ENCODE data around the gene SUSD1.
"Not testable (repeated sequence)": the region's sequence is repeated elsewhere in the genome, so short reads cannot be mapped to it uniquely, and the experiment has no call there.

The SUSD1 gene

DNA sequence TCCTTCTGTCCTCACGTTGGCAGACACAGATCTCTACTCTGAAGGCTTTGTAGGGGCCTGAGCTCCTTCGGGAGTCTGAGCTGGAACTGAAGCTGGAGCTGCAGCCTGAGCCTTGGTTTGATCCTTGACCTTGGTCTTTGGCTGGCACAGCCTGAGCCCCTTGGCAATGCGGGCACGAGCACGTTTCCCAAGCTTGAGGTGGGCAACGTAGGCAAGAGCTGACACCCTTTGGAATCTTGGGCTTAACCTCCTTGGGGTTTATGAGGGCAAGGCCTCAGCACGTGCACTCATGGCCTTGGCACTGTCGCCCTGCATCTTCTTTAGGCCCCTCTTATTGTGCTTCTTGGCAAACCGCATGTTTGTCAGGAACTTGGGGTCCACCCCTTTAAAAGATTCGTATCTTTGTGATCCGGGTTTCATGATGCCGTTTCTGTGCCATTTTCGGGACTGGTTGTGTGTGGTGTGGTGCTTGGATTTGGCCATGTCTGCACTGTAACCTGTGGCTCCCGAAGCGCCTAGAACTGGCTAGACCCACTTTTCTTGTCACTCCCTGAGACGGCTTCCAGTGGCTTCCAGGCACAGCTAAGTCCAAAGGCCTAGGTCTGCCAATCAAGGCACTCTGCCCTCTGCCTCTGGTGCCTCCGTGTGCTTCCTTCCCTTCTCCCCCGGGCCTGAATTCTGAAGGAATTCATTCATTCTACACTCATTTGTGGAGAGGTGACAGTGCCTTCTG lies 1.4 kb downstream of the SUSD1 start:
- no peak for FAIRE-seq

DNA sequence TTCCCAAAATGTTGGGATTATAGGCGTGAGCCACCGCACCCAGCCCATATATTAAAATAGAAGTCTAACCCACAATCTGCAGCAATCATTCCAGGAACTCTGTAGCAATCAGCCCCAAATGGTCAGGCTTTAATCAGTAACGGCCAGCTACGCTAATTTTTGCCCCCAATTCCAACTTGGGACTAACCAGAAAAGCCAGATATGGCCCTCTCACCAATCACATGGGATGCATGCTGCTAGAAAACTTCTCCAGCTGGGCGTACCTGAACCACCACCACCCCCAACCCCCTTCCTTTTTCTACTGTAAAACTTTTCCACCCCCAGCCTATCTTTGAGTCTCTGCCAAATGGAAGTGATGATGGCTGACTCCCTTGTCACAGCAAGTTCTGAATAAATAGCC lies 4.1 kb downstream of the SUSD1 start:
- no peak for FAIRE-seq

DNA sequence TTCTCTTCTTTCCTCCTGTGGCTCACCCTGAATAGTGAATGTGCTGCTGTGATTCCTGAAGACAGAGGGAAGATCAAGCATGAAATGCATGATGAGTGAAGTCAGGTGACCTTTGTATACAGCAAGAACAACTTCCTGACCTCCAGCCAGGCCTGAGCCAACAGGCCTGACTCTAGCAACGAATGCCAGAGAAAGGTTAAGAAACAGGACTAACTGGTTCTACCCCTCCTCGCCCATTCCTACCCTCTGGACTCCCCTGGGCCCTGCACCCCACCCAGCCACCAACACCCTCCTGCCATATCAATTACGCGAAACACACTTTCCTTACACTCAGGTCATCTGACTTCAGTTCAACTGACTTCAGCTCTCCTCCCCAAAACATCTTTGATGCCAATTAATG lies 4.9 kb downstream of the SUSD1 start:
- no peak for FAIRE-seq

DNA sequence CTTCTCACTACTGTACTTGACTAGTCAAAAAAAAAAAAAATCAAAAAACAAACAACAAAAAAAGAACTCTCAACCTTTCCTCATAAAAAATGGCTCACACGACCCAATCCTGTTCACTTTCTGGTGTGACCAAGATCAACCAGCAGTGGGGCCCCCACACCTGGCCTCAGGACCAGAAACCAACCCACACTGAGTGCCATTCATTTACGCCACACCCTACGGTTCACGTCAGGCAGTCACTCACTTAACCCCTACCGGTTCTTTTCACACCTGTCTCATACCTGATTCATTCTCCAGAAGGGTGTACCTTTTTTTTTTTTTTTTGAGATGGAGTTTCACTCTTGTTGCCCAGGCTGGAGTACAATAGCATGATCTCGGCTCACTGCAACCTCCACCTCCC lies 5.7 kb downstream of the SUSD1 start:
- no peak for FAIRE-seq

DNA sequence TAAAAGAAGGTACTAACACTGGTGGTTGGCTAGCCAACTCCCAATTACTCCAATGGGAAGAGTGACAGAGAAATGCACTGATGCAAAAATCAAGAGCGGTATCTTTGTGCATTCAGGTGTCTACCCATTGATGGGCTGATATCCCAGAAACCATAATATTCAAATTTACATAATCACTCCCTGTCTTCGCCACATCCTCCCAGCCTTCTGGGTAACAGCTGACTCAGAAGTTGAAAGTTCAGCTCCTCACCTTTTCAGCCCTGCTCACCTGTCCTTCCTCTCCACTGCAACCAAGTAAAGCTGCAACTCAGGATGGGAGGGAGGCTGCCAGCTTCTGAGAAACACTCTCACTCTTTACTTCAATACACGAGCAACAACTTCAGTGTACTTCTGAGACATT lies 6.9 kb downstream of the SUSD1 start:
- no peak for FAIRE-seq

DNA sequence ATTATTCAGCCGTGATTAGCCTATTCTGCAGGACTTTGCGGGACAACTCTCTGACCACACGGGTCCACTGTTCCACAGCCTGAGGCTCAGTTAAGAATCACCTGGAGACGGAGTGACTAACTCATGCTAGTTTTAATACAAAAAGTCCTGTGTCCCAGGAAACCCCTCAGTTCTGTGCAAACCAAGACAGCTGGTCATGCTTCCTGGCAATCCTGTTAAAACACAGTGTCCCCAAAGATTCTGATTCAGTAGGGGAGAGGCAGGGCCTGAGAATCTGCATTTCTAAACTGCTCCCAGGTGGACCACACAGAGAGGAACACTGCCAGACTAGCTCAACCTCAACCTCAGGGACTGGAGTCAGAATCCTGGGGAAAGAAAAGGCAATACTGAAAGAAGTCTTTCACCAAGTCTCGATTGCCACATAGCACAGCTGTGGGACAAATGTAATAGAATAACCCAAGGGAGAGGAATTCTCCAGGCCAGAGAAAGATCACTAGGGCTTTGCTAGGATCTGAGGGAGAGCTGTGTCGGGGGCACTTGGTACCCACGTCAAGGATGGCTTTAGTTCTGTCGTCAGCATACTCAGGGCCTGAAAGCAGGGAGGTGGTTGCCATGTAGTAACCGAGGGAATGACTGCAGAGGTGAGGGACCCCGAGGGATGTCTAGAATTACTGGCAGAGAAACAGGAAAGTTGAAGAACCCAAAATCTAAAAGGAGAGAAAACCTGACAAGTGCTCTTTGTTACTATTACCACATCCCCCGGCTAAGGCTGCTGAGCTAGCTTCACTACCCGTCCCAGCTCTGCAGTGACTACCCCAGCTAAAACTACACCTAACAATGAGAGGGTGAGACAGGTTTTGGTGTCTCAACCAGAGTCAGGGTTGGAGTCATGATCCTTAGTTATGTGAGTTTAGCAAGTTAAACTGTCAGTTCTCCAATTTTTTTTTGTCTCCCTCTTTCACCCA lies 8.6 kb downstream of the SUSD1 start:
- FAIRE-seq = no peak

- FAIRE-seq = no peak
These were observed 12.3 kb downstream of the SUSD1 start for GRCh38 chr9:112162621-112163413.

DNA sequence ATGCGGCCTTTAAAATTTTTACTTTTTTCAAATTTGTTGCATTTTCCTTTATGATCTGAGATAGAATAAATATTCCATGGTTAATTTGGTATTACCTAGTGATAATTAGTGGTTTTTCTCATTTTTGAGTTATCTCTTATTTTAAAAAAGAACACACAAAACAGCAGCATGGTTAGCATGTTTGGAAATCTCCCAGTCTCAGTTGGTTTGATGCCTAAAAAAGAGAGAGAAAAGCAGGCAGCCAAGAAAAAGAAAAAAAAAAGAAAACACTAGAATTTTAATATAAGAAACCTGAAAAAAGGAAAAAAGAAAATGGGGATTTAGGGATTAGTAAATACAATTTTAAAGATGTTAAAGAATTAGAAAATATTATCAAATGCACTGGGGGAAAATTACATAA lies 15.3 kb downstream of the SUSD1 start:
- no peak for FAIRE-seq

DNA sequence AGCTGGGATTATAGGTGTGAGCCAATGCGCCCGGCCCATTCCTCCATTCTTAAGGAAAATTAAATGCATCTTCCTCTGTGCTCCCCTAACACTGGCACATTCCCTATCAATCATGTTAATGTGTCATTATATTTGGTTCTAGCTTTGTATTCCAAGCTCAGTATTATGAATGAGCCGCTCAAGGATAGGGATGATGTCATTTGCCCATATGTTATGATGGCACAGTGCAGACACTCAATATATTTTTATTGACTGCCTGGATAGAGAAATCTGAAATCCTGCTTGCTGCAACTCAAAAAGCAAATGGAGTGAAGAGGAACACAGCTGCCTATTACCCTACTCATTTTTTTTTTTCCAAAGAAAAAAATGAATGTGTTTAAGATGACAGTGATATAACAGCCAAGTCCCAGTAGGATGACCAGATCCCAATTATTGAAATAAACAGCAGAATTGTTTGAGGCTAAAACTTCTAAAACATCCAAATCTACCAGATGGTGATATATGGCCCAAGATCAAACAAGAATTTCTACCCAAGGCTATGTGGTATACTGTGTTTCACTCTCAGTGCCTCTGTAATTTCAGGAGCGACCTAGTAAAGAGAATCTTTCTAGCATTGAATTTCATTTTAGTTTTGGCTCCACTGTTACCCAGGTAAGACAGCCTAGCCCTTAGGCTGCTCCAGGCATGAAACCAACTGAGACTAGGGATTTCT lies 16.3 kb downstream of the SUSD1 start:
- no peak for FAIRE-seq

DNA sequence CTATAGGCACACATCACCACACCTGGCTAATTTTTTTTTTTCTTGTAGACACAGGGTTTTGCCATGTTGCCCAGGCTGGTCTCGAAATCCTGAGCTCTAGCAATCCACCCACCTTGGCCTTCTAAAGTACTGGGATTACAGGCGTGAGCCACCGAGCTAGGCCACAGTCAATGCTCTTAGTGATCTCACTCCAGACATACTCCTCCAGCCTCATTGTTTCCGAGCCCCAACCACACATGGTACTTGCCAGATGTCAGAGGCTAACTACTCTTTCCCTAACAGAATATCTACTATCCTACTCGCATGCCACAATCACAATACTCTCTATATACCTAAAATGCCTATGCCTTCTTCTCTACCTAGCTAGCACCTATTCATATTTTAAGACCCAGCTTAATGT lies 17.1 kb downstream of the SUSD1 start:
- FAIRE-seq = no peak

GRCh38 chr9:112157087-112157486 lies 18.0 kb downstream of the SUSD1 start:
- FAIRE-seq = no peak

- FAIRE-seq = no peak
These were observed 25.9 kb downstream of the SUSD1 start for GRCh38 chr9:112149211-112149610.

DNA sequence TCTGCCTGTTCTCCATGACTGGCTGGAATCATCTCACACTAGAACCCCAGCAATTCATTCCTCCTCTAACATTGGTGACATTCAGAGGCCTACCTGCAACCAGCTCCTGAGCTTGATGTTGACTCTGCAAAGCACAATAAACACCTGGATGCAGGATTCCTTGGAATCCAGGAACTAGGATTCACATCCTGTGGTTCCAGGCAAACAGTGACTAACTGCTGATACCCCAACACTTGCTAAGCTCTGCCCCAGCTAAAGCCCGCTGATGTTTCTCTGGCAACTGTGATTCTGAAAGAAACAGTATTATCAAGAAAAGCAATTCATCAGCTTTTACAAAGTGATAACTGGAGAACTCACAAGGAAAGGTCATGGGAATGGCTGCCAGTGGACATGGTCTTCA lies 29.2 kb downstream of the SUSD1 start:
- no peak for FAIRE-seq

DNA sequence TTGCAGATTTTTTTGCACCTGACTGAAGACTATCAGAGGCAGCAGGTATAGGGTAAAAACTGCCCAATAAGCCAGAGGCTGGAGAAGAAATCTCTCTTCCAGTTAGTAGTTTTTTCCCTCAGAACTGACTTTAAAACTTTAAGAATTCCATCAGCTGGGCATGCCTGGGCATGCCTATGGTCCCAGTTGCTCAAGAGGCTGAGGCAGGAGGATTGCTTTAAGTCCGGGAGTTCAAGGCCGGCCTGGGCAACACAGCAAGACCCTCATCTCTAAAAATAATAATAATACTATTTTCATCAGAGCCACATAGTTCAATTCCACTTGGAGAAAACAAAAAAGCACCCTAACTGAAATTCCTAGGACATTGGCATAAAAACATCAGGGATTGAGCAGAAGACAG lies 30.3 kb downstream of the SUSD1 start:
- no peak for FAIRE-seq

DNA sequence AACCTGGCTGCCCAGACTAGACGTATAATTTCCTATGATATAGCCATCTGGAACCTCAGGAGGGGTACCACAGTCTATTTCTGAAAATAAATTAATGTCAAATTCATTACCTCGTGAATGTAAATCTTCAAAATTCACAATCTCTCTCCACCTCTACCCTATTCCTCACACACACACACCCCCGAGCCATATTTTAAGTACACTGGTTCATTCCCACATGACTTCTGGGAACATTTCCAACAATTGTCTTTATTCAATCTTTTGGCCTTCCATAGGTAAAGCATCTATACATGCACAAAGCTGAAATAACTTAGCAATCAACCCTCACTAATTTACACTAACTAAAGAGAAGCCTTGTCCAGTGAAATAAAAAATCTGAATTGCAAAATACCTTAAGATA lies 32.7 kb downstream of the SUSD1 start:
- no peak for FAIRE-seq

DNA sequence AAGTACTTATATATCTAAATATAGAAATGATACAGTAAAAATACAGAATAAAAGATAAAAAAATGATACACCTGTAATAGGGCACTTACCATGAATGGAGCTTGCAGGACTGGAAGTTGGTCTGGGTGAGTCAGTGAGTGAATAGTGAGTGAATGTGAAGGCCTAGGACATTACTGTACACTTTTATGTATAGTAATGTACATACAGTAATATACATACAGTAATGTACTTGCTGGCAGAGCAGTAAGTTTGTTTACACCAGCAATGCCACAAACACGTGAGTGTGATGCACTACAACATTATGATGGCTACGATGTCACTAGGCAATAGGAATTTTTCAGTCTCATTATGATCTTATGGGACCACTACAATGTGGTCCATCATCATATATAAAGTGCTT lies 34.2 kb downstream of the SUSD1 start:
- no peak for FAIRE-seq

DNA sequence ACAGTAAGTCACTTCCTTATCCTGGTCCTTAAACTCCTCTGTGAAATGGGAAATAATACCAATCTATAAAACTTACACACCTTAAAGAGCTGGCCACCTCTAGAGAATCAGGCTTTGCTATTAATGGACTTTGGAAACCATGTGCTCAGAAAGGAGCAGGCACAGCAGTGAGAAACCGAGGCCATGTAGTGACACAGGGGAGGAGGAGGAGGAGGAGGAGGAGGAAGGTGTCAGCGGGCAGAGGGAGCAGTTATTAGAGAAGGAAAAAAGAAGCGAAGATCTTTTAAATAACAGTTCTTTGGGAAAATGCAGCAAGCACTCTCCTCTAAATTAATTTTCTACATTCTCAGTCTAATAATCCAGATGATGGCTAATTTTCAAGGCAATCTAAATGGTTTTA lies 38.0 kb downstream of the SUSD1 start:
- FAIRE-seq = no peak

GRCh38 chr9:112135706-112136105 lies 39.4 kb downstream of the SUSD1 start:
- no peak for FAIRE-seq

- FAIRE-seq = not testable (repeated sequence)
These were observed 41.3 kb downstream of the SUSD1 start for GRCh38 chr9:112133806-112134205.

- no peak for FAIRE-seq
These were observed 42.7 kb downstream of the SUSD1 start for GRCh38 chr9:112132356-112132755.

GRCh38 chr9:112130997-112131396 lies 44.1 kb downstream of the SUSD1 start:
- FAIRE-seq = no peak

DNA sequence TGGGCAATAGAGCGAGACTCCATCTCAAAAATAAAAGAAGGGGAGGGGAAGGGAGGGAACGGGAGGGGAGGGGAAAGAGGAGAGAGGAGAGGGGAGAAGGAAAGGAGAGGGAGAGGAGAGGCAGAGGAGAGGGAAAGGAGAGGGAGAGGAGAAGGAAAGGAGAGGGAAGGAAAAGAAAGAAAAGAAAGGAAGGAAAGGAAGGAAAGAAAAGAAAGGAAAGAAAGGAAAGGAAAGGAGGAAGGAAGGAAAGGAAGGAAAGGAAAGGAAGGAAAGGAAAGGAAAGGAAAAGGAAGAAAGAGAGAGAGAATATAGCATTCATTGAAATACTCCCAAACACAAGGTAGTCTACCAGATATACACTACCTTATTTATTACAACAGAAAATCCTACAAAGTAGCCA lies 44.8 kb downstream of the SUSD1 start:
- FAIRE-seq = no peak

DNA sequence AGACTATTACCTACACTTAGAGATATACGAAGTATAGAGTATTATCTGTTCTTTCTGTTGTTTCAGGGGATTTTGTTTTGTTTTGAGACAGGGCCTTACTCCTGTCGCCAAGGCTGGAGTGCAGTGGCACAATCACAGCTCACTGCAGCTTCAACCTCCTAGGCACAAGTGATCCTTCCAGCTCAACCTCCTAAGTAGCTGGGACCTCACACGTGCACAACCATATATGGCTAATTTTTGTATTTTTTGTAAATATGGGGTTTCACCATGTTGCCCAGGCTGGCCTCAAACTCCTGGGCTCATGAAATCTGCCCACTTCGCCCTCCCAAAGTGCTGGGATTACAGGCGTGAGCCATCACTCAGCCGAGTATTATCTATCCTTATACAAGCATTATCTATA lies 45.9 kb downstream of the SUSD1 start:
- FAIRE-seq = no peak

All from G401.6 (cell line).